SU-DHL-6 (cell line): ENCODE data around the gene CCNI.

Experiments
- CTCF ChIP-seq: fragments of 200-600 bp; sonication (generic); IDR thresholded peaks from one replicate; pipeline ENCODE4 v1.5.1; 2017; ENCODE audit warnings: antibody characterized with exemption, mild to moderate bottlenecking, low read length, moderate library complexity; ENCODE audit not compliant: insufficient read depth, poor library complexity, severe bottlenecking
- EZH2phosphoT487 ChIP-seq: fragments of 200-600 bp; sonication (generic), shearing (Covaris generic); conservative IDR thresholded peaks from 2 replicates; pipeline ENCODE4 v1.6.1; 2018; ENCODE audit warnings: mild to moderate bottlenecking, antibody characterized with exemption, low read length, moderate library complexity, mixed read lengths

- no peak for TF ChIP-seq CTCF
- no peak for TF ChIP-seq EZH2phosphoT487
These were observed 49.5 kb downstream of the CCNI start for GRCh38 chr4:77026322-77026704.
